Stomach (tissue), 9 donors: Measurements from ENCODE around the gene DHTKD1. TPM values are rescaled to one million over a fixed set of nuclear protein-coding genes. Genes with fewer than 3 reads are reported as not detected.

Experiments
- DNase-seq, 2 donors: peaks; one replicate each; pipeline versions ENCODE4 v3.0.0 to v3.0.0-alpha.2; 2013 to 2019
- H3K27ac ChIP-seq, 5 donors: fragments of 200-600 bp in 4 of 5; sonication (generic) in 4 of 5; one replicate each; pipeline ENCODE4 v1.5.1; 2013 to 2019; ENCODE audit warnings: mild to moderate bottlenecking in 1 of 5, moderate library complexity in 1 of 5
- H3K27me3 ChIP-seq, 3 donors: fragments of 200-600 bp; sonication (generic); one replicate each; pipeline ENCODE4 v1.5.1; 2017 to 2019; ENCODE audit warnings: mixed run types in 1 of 3
- H3K36me3 ChIP-seq, 4 donors: fragments of 200-600 bp; sonication (generic); 1 replicate in 3 of 4; 2 replicates in 1 of 4; pipeline ENCODE4 v1.5.1; 2016 to 2019
- H3K4me1 ChIP-seq, 4 donors: fragments of 200-600 bp; sonication (generic); one replicate each; pipeline ENCODE4 v1.5.1; 2016 to 2019
- H3K4me3 ChIP-seq, 4 donors: fragments of 200-600 bp; sonication (generic) in 3 of 4; one replicate each; pipeline ENCODE4 v1.5.1; 2016 to 2019; ENCODE audit warnings: mild to moderate bottlenecking in 1 of 4
- H3K9me3 ChIP-seq, 4 donors: fragments of 200-600 bp; sonication (generic); one replicate each; pipeline ENCODE4 v1.5.1; 2016 to 2019
- EP300 ChIP-seq: sonication (generic); formaldehyde crosslinking; IDR thresholded peaks from one replicate; pipeline ENCODE4 v1.6.1; 2017; ENCODE audit warnings: antibody characterized with exemption
- POLR2A ChIP-seq, 4 donors: fragments of 450-650 bp; IDR thresholded peaks; one replicate each; pipeline ENCODE4 v1.6.1; 2016; ENCODE audit warnings: antibody characterized with exemption in 4 of 4, control low read depth in 2 of 4, mild to moderate bottlenecking in 1 of 4, moderate library complexity in 1 of 4
- POLR2AphosphoS5 ChIP-seq, 3 donors: sonication (generic); formaldehyde crosslinking; IDR thresholded peaks; one replicate each; pipeline ENCODE4 v1.6.1; 2016; ENCODE audit warnings: antibody characterized with exemption in 3 of 3
- WGBS, 5 donors: extraction: QIAGEN DNeasy Blood & Tissue Kit in 3 of 5; methylation state at CpG; one replicate each; pipeline versions ENCODE4 v1.1.5 to v1.1.7; 2013 to 2018; 5-methylcytosine and 5-hydroxymethylcytosine counted together
- intact Hi-C: fragments of 100-400 bp; cut with DNase I; formaldehyde crosslinking; loops from one replicate; pipeline ENCODE4 v1.15.1; 2023; ENCODE audit warnings: low total_unique reads
- polyA plus RNA-seq, 3 donors: library from polyadenylated mRNA; stranded (reverse); fragments of 200-250 nt; gene quantifications; one replicate each; pipeline ENCODE4 v1.2.3, GENCODE V29; 2013
- total RNA-seq, 5 donors: library from RNA; depleted of rRNA; stranded (reverse); fragments of >200 nt; gene quantifications; one replicate each; pipeline versions ENCODE4 v1.1.0 to v1.2.3, GENCODE V29; 2014 to 2016
- TF ChIP-seq, protein P1 (sequence below), 7 experiments: fragments of 450-650 bp in 4 of 7; fragments of 200-600 bp in 3 of 7; sonication (generic) in 3 of 7; IDR thresholded peaks; one replicate each; pipeline ENCODE4 v1.5.1; 2016 to 2019; ENCODE audit warnings: antibody characterized with exemption in 7 of 7, control low read depth in 2 of 7, mild to moderate bottlenecking in 1 of 7
- donor health status: healthy with polysubstance abuse.
- donor health status: Bipolar disorder and iron deficiency.
- donor health status: healthy.

Gene DHTKD1
- total and polyA plus RNA-seq, 8 donors: 6.4 to 98.2 (median 9.8) TPM

DNA sequence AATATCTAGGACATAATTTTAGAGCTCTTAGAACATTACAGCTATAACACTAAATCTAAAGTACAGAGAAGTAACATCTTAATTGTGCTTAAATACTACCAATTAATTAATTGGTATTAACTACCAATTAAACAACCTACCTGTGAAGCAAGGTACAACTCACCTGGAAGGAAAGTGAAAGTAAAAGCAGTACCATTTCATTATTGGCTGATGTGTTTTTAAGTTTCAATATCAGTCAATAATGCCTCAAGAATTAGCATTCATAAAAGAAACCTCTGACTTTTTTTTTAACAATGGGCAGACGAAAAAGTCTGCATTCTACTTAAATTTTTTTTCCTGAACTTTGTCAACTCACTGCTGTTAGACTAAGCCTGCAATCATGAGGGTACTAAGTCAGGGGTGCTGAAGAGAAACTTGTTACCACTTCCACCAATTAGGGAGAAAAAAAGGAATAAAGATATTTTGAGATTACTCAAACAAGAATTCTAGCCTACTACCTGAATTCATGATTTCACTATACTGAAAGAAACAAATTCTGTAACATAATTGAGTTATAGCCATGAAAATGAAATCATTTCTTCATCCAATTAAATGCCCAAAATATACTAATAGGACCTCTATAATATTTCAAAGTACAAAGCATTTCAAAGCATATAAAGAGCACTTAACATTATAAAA is 46.0 kb upstream of the DHTKD1 start:
- H3K27ac ChIP-seq: peak overlapping the region in 1 of 5 donors; percentile 71
- H3K36me3 ChIP-seq: peaks cover 4 to 27% (median 23%) of the 10 kb centered on the region in 4 donors
- WGBS, 5 donors: 19 to 34% (median 20%) methylated on average over 1 of the region's 1 CpG

DNA sequence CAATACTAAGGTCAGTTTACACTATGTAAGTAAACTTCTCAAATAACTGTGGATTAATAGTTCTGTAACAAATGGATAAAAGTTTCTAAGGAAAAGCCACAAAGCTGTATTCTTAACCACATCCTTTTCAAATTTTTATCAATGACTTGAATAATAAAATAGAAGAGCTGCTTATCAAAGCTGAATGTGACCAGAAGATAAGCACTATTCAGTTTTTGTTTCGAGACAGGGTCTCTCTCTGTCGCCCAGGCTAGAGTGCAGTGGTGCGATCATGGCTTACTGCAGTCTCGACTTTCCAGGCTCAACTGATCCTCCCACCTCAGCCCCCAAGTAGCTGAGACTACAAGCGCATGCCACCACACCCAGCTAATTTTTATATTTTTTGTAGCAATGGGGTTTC is 43.2 kb upstream of the DHTKD1 start:
- DNase-seq: no peak
- H3K4me1 ChIP-seq: peaks cover 4 to 40% (median 18%) of the 10 kb centered on the region in 4 donors
- 82 to 93% (median 90%) methylated on average over 5 of the region's 5 CpGs for WGBS, 5 donors
- intact Hi-C loops: no loop called here
- TF ChIP-seq, protein P1, sequence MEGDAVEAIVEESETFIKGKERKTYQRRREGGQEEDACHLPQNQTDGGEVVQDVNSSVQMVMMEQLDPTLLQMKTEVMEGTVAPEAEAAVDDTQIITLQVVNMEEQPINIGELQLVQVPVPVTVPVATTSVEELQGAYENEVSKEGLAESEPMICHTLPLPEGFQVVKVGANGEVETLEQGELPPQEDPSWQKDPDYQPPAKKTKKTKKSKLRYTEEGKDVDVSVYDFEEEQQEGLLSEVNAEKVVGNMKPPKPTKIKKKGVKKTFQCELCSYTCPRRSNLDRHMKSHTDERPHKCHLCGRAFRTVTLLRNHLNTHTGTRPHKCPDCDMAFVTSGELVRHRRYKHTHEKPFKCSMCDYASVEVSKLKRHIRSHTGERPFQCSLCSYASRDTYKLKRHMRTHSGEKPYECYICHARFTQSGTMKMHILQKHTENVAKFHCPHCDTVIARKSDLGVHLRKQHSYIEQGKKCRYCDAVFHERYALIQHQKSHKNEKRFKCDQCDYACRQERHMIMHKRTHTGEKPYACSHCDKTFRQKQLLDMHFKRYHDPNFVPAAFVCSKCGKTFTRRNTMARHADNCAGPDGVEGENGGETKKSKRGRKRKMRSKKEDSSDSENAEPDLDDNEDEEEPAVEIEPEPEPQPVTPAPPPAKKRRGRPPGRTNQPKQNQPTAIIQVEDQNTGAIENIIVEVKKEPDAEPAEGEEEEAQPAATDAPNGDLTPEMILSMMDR (IDR thresholded peaks at IDR 0.05): no peak
- TF ChIP-seq POLR2AphosphoS5 (IDR thresholded peaks at IDR 0.05) (no peak), POLR2A (IDR thresholded peaks at IDR 0.05) (no peak), EP300 (no peak)
- H3K9me3 ChIP-seq: no peaks in the 10 kb centered on the region
- H3K27me3 ChIP-seq: no peaks in the 10 kb centered on the region
- peaks cover 7 to 55% (median 45%) of the 10 kb centered on the region in 4 donors for H3K36me3 ChIP-seq
- no peak overlapping the region for H3K27ac ChIP-seq
- H3K4me3 ChIP-seq: no peak overlapping the region

More for the DNA sequence above, 46.0 kb upstream of the DHTKD1 start:
- TF ChIP-seq, protein P1 (IDR thresholded peaks at IDR 0.05): no peak
- no peak for TF ChIP-seq EP300
- no peak for TF ChIP-seq POLR2A (IDR thresholded peaks at IDR 0.05)
- TF ChIP-seq POLR2AphosphoS5 (IDR thresholded peaks at IDR 0.05): no peak
- intact Hi-C loops: no loop called here
- Histone ChIP-seq H3K4me3 (no peak overlapping the region), H3K9me3 (no peaks in the 10 kb centered on the region), H3K27me3 (no peaks in the 10 kb centered on the region), H3K4me1 (peaks cover 4 to 59% (median 28%) of the 10 kb centered on the region in 4 donors)
- peak in 1 of 2 donors; percentile 9 for DNase-seq

DNA sequence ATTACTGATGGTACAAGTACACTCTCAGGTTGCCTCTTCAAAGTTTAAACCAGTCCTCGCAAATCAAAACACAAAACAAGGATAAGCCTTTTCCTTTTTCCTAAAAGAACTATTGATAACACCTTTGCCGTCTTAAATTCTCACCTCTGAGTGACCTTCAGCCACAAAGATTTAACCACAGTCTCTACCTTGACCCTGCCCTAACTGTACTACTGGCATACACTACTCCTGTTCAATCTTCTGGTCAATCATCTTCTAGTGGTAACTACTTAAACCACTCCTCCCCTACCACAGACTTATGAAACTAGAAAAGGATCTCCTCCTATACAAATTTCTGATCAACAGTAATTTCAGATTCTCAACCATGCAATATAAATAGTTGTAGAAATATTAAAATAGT is 41.2 kb upstream of the DHTKD1 start:
- Histone ChIP-seq H3K36me3 (peaks cover 3 to 75% (median 57%) of the 10 kb centered on the region in 4 donors), H3K9me3 (no peaks in the 10 kb centered on the region), H3K27me3 (no peaks in the 10 kb centered on the region), H3K27ac (no peak overlapping the region), H3K4me3 (no peak overlapping the region), H3K4me1 (peaks cover 0 to 24% (median 4%) of the 10 kb centered on the region in 4 donors)
- no peak for DNase-seq
- WGBS, 5 donors: 60 to 77% (median 68%) methylated on average over 2 of the region's 2 CpGs
- intact Hi-C loops: no loop called here
- TF ChIP-seq, protein P1 (IDR thresholded peaks at IDR 0.05): no peak
- TF ChIP-seq POLR2AphosphoS5 (IDR thresholded peaks at IDR 0.05): no peak

DNA sequence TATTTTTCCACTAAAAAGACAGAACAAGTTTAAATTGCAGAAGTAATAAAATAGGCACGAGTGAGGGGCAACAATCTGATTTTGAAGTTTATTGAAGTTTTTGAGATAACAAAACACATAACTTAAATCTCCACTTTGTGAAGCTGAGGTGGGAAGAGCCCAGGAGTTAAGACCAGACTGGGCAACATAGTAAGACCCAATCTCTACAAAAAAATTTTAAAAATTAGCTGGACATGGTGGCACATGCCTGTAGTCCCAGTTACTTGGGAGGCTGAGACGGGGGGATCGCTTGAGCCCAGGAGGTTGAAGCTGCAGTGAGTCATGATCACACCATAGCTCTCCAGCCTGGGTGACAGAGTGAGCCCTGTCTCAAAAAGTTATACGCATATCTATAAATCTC is 37.4 kb upstream of the DHTKD1 start:
- intact Hi-C loops: no loop called here
- Histone ChIP-seq H3K9me3 (no peaks in the 10 kb centered on the region), H3K4me1 (peaks cover 0 to 11% (median 2%) of the 10 kb centered on the region in 4 donors), H3K36me3 (peaks cover 20 to 91% (median 80%) of the 10 kb centered on the region in 4 donors), H3K27me3 (no peaks in the 10 kb centered on the region), H3K27ac (no peak overlapping the region), H3K4me3 (no peak overlapping the region)
- no peak for TF ChIP-seq POLR2A (IDR thresholded peaks at IDR 0.05)
- TF ChIP-seq, protein P1 (IDR thresholded peaks at IDR 0.05): no peak
- DNase-seq: no peak
- 93 to 97% (median 95%) methylated on average over 4 of the region's 4 CpGs for WGBS, 5 donors
